ENCODE results near the gene ACE. TPM values are rescaled to one million over a fixed set of nuclear protein-coding genes. Genes with fewer than 3 reads are reported as not detected.

Gene ACE
- total RNA-seq = 0.42 and 0.61 TPM in 2 replicates
- long read RNA-seq = 0 reads

DNA sequence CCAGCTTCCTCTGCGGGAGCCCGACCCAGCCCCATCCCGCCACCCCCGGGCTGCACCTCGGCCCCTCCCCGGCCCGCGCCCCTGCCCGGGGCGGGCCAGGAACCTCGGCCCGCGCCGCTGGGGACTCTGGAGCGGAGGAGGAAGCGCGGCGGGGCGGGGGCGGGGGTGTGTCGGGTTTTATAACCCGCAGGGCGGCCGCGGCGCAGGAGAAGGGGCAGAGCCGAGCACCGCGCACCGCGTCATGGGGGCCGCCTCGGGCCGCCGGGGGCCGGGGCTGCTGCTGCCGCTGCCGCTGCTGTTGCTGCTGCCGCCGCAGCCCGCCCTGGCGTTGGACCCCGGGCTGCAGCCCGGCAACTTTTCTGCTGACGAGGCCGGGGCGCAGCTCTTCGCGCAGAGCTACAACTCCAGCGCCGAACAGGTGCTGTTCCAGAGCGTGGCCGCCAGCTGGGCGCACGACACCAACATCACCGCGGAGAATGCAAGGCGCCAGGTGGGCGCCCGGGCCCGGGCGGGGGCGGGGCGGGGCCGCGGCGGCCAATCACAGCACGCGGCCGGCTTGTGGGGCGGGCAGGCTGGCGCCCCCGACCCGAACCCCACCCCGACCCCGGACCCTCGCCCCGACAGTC lies at the start of gene ACE:
Gene ACE (plus strand): TSS at position 208 of the 626 bp plus-strand sequence. CDS start 34 bp downstream, at position 242.
- Mint-ChIP-seq H3K27ac (ENCODE audit: unreplicated experiment) (no peak within 1 kb of the TSS), H3K27me3 (ENCODE audit: low read depth) (peaks cover 65% of the 10 kb centered on the region), H3K4me3 (peak within 1 kb of the TSS; percentile 90), H3K9me3 (no peaks in the 10 kb centered on the region), H3K4me1 (peaks cover 4% of the 10 kb centered on the region), H3K36me3 (ENCODE audit: low read depth) (no peaks in the 10 kb centered on the region)
- DNase-seq (ENCODE audit: low read depth, low spot score) = no peak
- TF ChIP-seq CTCF (conservative IDR thresholded peaks at IDR 0.05) = peak; percentile 28

DNA sequence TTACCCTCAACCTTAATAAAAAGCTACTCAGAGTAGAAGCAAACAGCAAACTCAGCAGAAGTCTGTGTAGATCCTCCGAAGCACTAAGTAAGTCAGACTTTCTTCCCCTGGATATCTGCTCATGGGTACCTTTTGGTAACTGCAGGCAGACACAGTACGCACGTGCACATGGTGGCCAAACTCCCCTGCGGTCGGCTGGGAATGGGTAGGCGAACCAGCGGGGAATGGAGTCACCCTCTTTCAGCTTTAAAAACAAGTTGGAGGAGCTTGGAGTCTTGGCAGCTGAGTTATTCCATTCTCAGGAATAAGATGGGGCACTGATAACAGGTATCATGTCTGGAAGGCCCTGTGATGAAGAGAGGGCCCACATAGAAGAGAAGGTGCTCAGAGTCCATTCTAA lies 47.1 kb upstream of the ACE start:
- H3K9me3 Mint-ChIP-seq = no peaks in the 10 kb centered on the region
- no peak for TF ChIP-seq CTCF (conservative IDR thresholded peaks at IDR 0.05)
- no peak overlapping the region for H3K4me3 Mint-ChIP-seq
- peaks cover 23% of the 10 kb centered on the region for H3K4me1 Mint-ChIP-seq
- no peak for DNase-seq (ENCODE audit: low read depth, low spot score)
- H3K27me3 Mint-ChIP-seq (ENCODE audit: low read depth) = no peaks in the 10 kb centered on the region
- no peak overlapping the region for H3K27ac Mint-ChIP-seq (ENCODE audit: unreplicated experiment)
- H3K36me3 Mint-ChIP-seq (ENCODE audit: low read depth) = no peaks in the 10 kb centered on the region

GRCh38 chr17:63430223-63430622 lies 46.6 kb upstream of the ACE start:
- H3K27me3 Mint-ChIP-seq (ENCODE audit: low read depth) = no peaks in the 10 kb centered on the region
- DNase-seq (ENCODE audit: low read depth, low spot score) = no peak
- peak overlapping the region; percentile 86 for H3K27ac Mint-ChIP-seq (ENCODE audit: unreplicated experiment)
- no peaks in the 10 kb centered on the region for H3K36me3 Mint-ChIP-seq (ENCODE audit: low read depth)
- no peak overlapping the region for H3K4me3 Mint-ChIP-seq
- peaks cover 23% of the 10 kb centered on the region for H3K4me1 Mint-ChIP-seq
- TF ChIP-seq CTCF (conservative IDR thresholded peaks at IDR 0.05) = no peak
- H3K9me3 Mint-ChIP-seq = no peaks in the 10 kb centered on the region

- H3K27ac Mint-ChIP-seq (ENCODE audit: unreplicated experiment) = no peak overlapping the region
- H3K4me3 Mint-ChIP-seq = no peak overlapping the region
- no peak for DNase-seq (ENCODE audit: low read depth, low spot score)
- TF ChIP-seq CTCF (conservative IDR thresholded peaks at IDR 0.05) = no peak
- no peaks in the 10 kb centered on the region for H3K9me3 Mint-ChIP-seq
- H3K27me3 Mint-ChIP-seq (ENCODE audit: low read depth) = no peaks in the 10 kb centered on the region
- H3K36me3 Mint-ChIP-seq (ENCODE audit: low read depth) = no peaks in the 10 kb centered on the region
- peaks cover 19% of the 10 kb centered on the region for H3K4me1 Mint-ChIP-seq
Observed at GRCh38 chr17:63431618-63431938, 45.3 kb upstream of the ACE start.

DNA sequence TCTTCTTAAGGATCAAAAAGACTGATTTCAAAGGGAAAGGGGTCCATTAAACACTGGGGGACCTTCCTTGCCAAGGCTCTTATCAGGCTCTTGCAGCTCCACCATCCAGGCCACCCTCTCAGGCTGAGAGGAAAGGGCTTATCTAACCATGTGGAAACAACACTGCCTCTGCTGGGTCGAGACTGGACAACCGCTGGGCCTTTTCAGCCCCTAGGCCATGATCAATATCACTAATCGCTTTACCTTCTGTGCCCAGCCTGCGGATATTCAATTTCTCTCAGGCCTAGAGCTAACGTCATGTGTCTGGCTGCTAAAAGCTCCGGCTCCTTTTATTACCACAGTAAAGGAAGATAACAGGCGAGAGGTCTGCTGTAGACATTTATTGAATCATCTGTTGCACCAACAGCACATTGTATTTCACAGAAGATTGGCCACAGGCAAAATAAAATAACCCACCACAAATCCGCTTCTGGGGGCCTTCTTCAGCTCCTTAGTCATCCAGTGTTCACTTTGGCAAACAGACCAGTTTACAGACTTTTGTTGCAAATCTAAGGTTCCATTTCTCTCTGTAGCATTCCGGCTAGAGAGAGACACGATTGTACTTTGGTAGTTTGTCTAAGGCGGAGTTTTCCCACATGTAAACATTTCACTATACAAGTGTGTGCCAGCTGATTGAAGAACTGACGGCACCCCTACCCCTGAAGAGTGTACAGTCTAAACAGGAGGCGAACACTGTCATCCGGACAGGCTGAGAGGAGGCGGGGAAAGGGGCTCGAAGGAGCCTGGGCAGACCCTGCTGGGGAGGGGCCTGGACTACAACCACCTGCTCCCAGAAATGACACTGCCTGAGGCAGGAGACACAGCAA lies 44.7 kb upstream of the ACE start:
- no peak for DNase-seq (ENCODE audit: low read depth, low spot score)
- Mint-ChIP-seq H3K4me3 (no peak overlapping the region), H3K27me3 (ENCODE audit: low read depth) (no peaks in the 10 kb centered on the region), H3K36me3 (ENCODE audit: low read depth) (no peaks in the 10 kb centered on the region), H3K9me3 (no peaks in the 10 kb centered on the region), H3K4me1 (peaks cover 19% of the 10 kb centered on the region), H3K27ac (ENCODE audit: unreplicated experiment) (no peak overlapping the region)
- TF ChIP-seq CTCF (conservative IDR thresholded peaks at IDR 0.05) = no peak
